Measurements from ENCODE around the gene OBI1.
"Not testable (repeated sequence)": the region's sequence is repeated elsewhere in the genome, so short reads cannot be mapped to it uniquely, and the experiment has no call there.

Gene OBI1

DNA sequence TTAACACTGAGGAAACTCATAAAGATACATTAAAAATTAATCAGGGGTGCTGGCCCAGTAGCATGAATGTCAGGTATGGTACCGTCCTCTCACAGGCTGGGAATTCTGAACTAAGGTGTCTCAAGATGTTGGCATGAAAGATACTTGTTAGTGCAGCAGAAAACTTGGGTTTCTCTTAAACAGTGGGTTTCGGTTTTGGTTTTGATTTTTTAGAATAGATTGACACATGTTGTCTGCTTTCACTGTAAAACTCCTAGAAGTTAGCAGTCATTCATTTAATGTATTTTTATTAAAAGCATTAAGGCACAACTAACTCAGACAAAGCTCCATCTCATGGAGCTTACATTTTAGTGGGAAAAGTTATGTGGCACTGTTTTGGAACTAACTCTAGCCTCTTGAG, 3.5 kb upstream of the OBI1 start:
- Histone ChIP-seq H3K4me3 (ENCODE audit: low read length) (no peak overlapping the region), H3K9ac (ENCODE audit: low read depth, low read length) (no peak overlapping the region), H3K4me1 (ENCODE audit: control insufficient read depth, insufficient read depth, low read length) (peaks cover 4% of the 10 kb centered on the region)

DNA sequence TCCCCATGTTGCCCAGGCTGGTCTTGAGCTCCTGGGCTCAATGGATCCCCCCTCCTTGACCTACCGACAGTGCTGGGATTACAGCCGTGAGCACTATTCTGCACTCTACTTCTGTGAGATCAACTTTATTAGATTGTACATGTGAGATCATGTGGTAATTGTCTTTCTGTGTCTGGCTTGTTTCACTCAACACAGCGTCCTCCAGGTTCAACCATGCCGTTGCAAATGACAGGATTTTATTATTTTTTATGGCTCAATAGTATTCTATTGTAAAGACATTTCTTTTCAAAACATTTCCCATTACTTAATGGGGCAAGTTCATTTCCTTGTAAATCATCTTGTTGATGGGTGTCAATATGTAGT, 1.5 kb upstream of the OBI1 start:
- Histone ChIP-seq H3K4me3 (ENCODE audit: low read length) (peak overlapping the region; percentile 98), H3K36me3 (ENCODE audit: insufficient read depth, low read length) (peaks cover 4% of the 10 kb centered on the region), H3K4me1 (ENCODE audit: control insufficient read depth, insufficient read depth, low read length) (peaks cover 8% of the 10 kb centered on the region), H3K4me2 (ENCODE audit: low read length) (peak overlapping the region; percentile 96), H3K9me3 (replicated peaks; ENCODE audit: low read length) (no peaks in the 10 kb centered on the region), H3K27me3 (ENCODE audit: control insufficient read depth, insufficient read depth, low read length) (no peaks in the 10 kb centered on the region), H3K9ac (ENCODE audit: low read depth, low read length) (peak overlapping the region; percentile 95)

More for the DNA sequence above, 3.5 kb upstream of the OBI1 start:
- H3K36me3 ChIP-seq (ENCODE audit: insufficient read depth, low read length) = no peaks in the 10 kb centered on the region
- H3K27me3 ChIP-seq (ENCODE audit: control insufficient read depth, insufficient read depth, low read length) = no peaks in the 10 kb centered on the region
- H3K9me3 ChIP-seq (replicated peaks; ENCODE audit: low read length) = no peaks in the 10 kb centered on the region
- H3K4me2 ChIP-seq (ENCODE audit: low read length) = no peak overlapping the region

GRCh38 chr13:78659732-78660494, 958 bp upstream of the OBI1 start:
- peak overlapping the region; percentile 95 for H3K9ac ChIP-seq (ENCODE audit: low read depth, low read length)
- H3K4me2 ChIP-seq (ENCODE audit: low read length) = peak overlapping the region; percentile 96
- peaks cover 8% of the 10 kb centered on the region for H3K4me1 ChIP-seq (ENCODE audit: control insufficient read depth, insufficient read depth, low read length)

DNA sequence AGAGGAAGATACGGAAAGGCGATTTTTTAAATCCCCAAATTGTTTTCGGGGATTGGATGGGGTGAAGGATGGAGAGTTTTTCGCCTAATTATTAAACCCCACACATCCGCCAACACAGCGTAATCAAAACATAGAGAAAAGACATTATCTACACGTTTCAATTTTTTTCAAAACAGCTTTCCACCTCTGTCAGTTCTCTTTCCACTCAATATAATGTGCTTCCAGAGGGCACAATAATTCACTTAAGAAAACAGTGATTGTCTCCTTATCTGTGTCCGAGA, 435 bp upstream of the OBI1 start:
- H3K4me2 ChIP-seq (ENCODE audit: low read length) = peak overlapping the region; percentile 96
- no peaks in the 10 kb centered on the region for H3K9me3 ChIP-seq (replicated peaks; ENCODE audit: low read length)
- H3K36me3 ChIP-seq (ENCODE audit: insufficient read depth, low read length) = peaks cover 4% of the 10 kb centered on the region
- H3K4me3 ChIP-seq (ENCODE audit: low read length) = peak overlapping the region; percentile 98
- H3K27me3 ChIP-seq (ENCODE audit: control insufficient read depth, insufficient read depth, low read length) = no peaks in the 10 kb centered on the region
- H3K9ac ChIP-seq (ENCODE audit: low read depth, low read length) = peak overlapping the region; percentile 95
- peaks cover 8% of the 10 kb centered on the region for H3K4me1 ChIP-seq (ENCODE audit: control insufficient read depth, insufficient read depth, low read length)

More at GRCh38 chr13:78659732-78660494, 958 bp upstream of the OBI1 start:
- peak overlapping the region; percentile 98 for H3K4me3 ChIP-seq (ENCODE audit: low read length)
- no peaks in the 10 kb centered on the region for H3K9me3 ChIP-seq (replicated peaks; ENCODE audit: low read length)
- no peaks in the 10 kb centered on the region for H3K27me3 ChIP-seq (ENCODE audit: control insufficient read depth, insufficient read depth, low read length)
- H3K36me3 ChIP-seq (ENCODE audit: insufficient read depth, low read length) = peaks cover 4% of the 10 kb centered on the region

- Histone ChIP-seq H3K4me2 (ENCODE audit: low read length) (peak overlapping the region; percentile 96), H3K4me3 (ENCODE audit: low read length) (peak overlapping the region; percentile 98), H3K36me3 (ENCODE audit: insufficient read depth, low read length) (peaks cover 4% of the 10 kb centered on the region), H3K27me3 (ENCODE audit: control insufficient read depth, insufficient read depth, low read length) (no peaks in the 10 kb centered on the region), H3K9me3 (replicated peaks; ENCODE audit: low read length) (no peaks in the 10 kb centered on the region), H3K4me1 (ENCODE audit: control insufficient read depth, insufficient read depth, low read length) (peaks cover 8% of the 10 kb centered on the region), H3K9ac (ENCODE audit: low read depth, low read length) (peak overlapping the region; percentile 95)
These were observed 991 bp downstream of the OBI1 start for GRCh38 chr13:78657699-78658629.

DNA sequence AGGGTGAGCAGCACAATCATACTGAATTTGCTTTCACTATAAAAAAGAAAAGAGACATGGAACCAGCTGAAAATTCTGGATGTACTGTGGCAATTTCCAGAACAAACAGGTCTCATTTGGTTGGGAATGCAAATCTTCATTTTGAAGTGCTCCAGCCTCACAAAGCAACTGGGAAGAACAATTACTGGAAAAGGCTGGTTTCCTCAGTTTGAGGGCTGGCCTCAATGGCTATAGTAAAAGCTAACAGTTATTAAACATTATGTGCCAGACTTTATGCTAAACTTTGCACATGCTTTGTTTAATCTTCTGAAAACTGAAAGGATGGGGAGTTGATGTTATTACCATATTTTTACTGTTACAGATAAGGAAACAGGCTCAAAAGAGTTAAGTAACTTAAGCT, 3.0 kb downstream of the OBI1 start:
- Histone ChIP-seq H3K36me3 (ENCODE audit: insufficient read depth, low read length) (peaks cover 4% of the 10 kb centered on the region), H3K4me3 (ENCODE audit: low read length) (no peak overlapping the region), H3K9me3 (replicated peaks; ENCODE audit: low read length) (no peaks in the 10 kb centered on the region), H3K27me3 (ENCODE audit: control insufficient read depth, insufficient read depth, low read length) (no peaks in the 10 kb centered on the region), H3K9ac (ENCODE audit: low read depth, low read length) (no peak overlapping the region), H3K4me1 (ENCODE audit: control insufficient read depth, insufficient read depth, low read length) (peaks cover 8% of the 10 kb centered on the region), H3K4me2 (ENCODE audit: low read length) (no peak overlapping the region)

- H3K9ac ChIP-seq (ENCODE audit: low read depth, low read length) = no peak overlapping the region
- peaks cover 4% of the 10 kb centered on the region for H3K36me3 ChIP-seq (ENCODE audit: insufficient read depth, low read length)
- H3K4me2 ChIP-seq (ENCODE audit: low read length) = no peak overlapping the region
- H3K27me3 ChIP-seq (ENCODE audit: control insufficient read depth, insufficient read depth, low read length) = no peaks in the 10 kb centered on the region
- no peaks in the 10 kb centered on the region for H3K9me3 ChIP-seq (replicated peaks; ENCODE audit: low read length)
- H3K4me1 ChIP-seq (ENCODE audit: control insufficient read depth, insufficient read depth, low read length) = peaks cover 8% of the 10 kb centered on the region
- H3K4me3 ChIP-seq (ENCODE audit: low read length) = no peak overlapping the region
These were observed 3.9 kb downstream of the OBI1 start for GRCh38 chr13:78655007-78655406.

- Histone ChIP-seq H3K4me3 (ENCODE audit: low read length) (no peak overlapping the region), H3K4me1 (ENCODE audit: control insufficient read depth, insufficient read depth, low read length) (peaks cover 5% of the 10 kb centered on the region), H3K36me3 (ENCODE audit: insufficient read depth, low read length) (peaks cover 4% of the 10 kb centered on the region), H3K4me2 (ENCODE audit: low read length) (no peak overlapping the region), H3K9me3 (replicated peaks; ENCODE audit: low read length) (no peaks in the 10 kb centered on the region), H3K27me3 (ENCODE audit: control insufficient read depth, insufficient read depth, low read length) (no peaks in the 10 kb centered on the region), H3K9ac (ENCODE audit: low read depth, low read length) (no peak overlapping the region)
These were observed 6.3 kb downstream of the OBI1 start for GRCh38 chr13:78652651-78653050.

- no peaks in the 10 kb centered on the region for H3K27me3 ChIP-seq (ENCODE audit: control insufficient read depth, insufficient read depth, low read length)
- no peaks in the 10 kb centered on the region for H3K4me1 ChIP-seq (ENCODE audit: control insufficient read depth, insufficient read depth, low read length)
- no peak overlapping the region for H3K4me2 ChIP-seq (ENCODE audit: low read length)
- no peaks in the 10 kb centered on the region for H3K9me3 ChIP-seq (replicated peaks; ENCODE audit: low read length)
- peaks cover under 1% of the 10 kb centered on the region for H3K36me3 ChIP-seq (ENCODE audit: insufficient read depth, low read length)
- H3K9ac ChIP-seq (ENCODE audit: low read depth, low read length) = no peak overlapping the region
- no peak overlapping the region for H3K4me3 ChIP-seq (ENCODE audit: low read length)
These were observed 8.3 kb downstream of the OBI1 start for GRCh38 chr13:78650717-78651083.

DNA sequence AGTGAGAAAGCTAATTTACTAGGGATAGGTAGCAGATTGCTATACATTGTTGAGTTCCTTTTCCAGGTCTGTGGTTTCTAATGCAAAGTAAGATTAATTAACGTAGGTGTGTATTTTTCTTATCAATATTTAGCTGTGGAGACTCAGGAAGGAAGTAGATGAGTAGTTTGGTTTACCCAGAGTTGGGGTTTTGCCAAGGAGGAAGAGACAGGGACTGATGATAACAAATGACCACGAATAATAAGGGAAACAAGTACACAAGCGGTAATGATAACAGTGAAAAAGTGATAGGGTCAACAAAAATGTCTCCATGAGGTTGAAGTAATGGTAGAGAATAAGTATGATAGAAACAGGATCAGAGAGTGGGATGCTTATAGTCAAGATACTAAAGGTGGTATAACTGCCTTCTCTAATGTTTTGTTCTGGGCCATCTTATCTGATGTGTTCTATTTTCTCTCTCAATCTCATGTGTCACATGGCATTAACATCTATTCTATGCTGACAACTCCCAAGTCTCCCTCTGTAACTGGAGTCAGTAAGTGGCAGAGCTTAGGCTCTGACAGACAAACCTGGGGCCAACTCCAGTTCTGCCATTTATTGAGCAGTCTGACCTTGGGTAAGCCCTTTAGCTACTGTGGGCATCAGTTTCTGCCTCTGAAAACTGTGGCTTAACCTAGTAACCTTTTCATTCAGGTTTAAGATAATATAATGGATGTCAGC, 8.8 kb downstream of the OBI1 start:
- H3K27me3 ChIP-seq (ENCODE audit: control insufficient read depth, insufficient read depth, low read length) = no peaks in the 10 kb centered on the region
- no peaks in the 10 kb centered on the region for H3K36me3 ChIP-seq (ENCODE audit: insufficient read depth, low read length)
- H3K4me3 ChIP-seq (ENCODE audit: low read length) = no peak overlapping the region
- no peak overlapping the region for H3K9ac ChIP-seq (ENCODE audit: low read depth, low read length)
- H3K4me1 ChIP-seq (ENCODE audit: control insufficient read depth, insufficient read depth, low read length) = no peaks in the 10 kb centered on the region
- H3K9me3 ChIP-seq (replicated peaks; ENCODE audit: low read length) = no peaks in the 10 kb centered on the region
- H3K4me2 ChIP-seq (ENCODE audit: low read length) = no peak overlapping the region

DNA sequence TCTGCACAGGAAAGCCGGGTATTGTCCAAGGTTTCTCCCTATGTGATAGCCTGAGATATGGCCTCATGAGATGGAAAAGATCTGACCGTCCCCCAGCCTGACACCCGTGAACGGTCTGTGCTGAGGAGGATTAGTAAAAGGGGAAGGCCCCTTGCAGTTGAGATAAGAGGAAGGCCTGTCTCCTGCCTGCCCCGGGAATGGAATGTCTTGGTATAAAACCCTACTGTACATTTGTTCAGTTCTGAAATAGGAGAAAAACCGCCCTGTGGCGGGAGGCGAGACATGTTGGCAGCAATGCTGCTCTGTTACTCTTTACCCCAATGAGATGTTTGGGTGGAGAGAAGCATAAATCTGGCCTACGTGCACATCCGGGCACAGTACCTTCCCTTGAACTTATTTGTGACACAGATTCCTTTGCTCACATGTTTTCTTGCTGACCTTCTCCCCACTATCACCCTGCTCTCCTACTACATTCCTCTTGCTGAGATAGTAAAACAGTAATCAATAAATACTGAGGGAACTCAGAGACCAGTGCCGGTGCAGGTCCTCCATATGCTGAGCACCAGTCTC, 11.8 kb downstream of the OBI1 start:
- H3K9me3 ChIP-seq (replicated peaks; ENCODE audit: low read length); H3K9ac ChIP-seq (ENCODE audit: low read depth, low read length); H3K4me2 ChIP-seq (ENCODE audit: low read length); H3K36me3 ChIP-seq (ENCODE audit: insufficient read depth, low read length); H3K4me3 ChIP-seq (ENCODE audit: low read length); H3K4me1 ChIP-seq (ENCODE audit: control insufficient read depth, insufficient read depth, low read length); H3K27me3 ChIP-seq (ENCODE audit: control insufficient read depth, insufficient read depth, low read length): not testable (repeated sequence)
